H1 (cell line): Measurements from ENCODE around the gene DUSP21. TPM values are rescaled to one million over a fixed set of nuclear protein-coding genes. Genes with fewer than 3 reads are reported as not detected.

Experiments used
- CHD7 ChIP-seq: fragments of 300-600 bp; sonication (generic); IDR thresholded peaks from 2 replicates; pipeline ENCODE4 v1.7.1; 2012; ENCODE audit warnings: low read length, moderate library complexity, mild to moderate bottlenecking, inconsistent platforms; ENCODE audit not compliant: insufficient replicate concordance
- EP300 ChIP-seq, 2 experiments: IDR thresholded peaks; 1 replicate in 1 of 2; 2 replicates in 1 of 2; pipeline ENCODE4 v1.6.1; 2011 to 2012; ENCODE audit warnings: low read depth in 2 of 2, low read length in 2 of 2, mild to moderate bottlenecking in 2 of 2, borderline replicate concordance in 1 of 2, inconsistent platforms in 1 of 2, moderate library complexity in 1 of 2
- MAFK ChIP-seq: IDR thresholded peaks from 2 replicates; pipeline ENCODE4 v1.6.1; 2012; ENCODE audit warnings: low read depth, mild to moderate bottlenecking, improper control_type of control experiment, low read length
- RAD21 ChIP-seq, 2 experiments: IDR thresholded peaks in 1 of 2; conservative IDR thresholded peaks in 1 of 2; 2 replicates each; pipeline ENCODE4 v1.6.1; 2011; ENCODE audit warnings: low read depth in 2 of 2, low read length in 2 of 2, improper control_type of control experiment in 1 of 2, inconsistent platforms in 1 of 2, mild to moderate bottlenecking in 1 of 2, moderate library complexity in 1 of 2
- RNF2 ChIP-seq: fragments of 200-900, 300-1000 bp; sonication (generic); IDR thresholded peaks from 2 replicates; pipeline ENCODE4 v1.7.1; 2016; ENCODE audit warnings: borderline replicate concordance, low read depth, mild to moderate bottlenecking, antibody characterized with exemption, low read length; ENCODE audit not compliant: poor library complexity, severe bottlenecking; ENCODE audit errors: missing control alignments
- polyA plus RNA-seq, 7 experiments: library from polyadenylated mRNA; depleted of rRNA in 3 of 7; stranded (reverse) in 5 of 7; unstranded in 2 of 7; fragments of >200 nt in 5 of 7; fragments of 200-250 nt in 2 of 7; gene quantifications; 1 replicate in 5 of 7; 2 replicates in 1 of 7; 4 replicates in 1 of 7; pipeline versions ENCODE4 v1.2.1 to v1.2.3, GENCODE V29; 2011 to 2013; ENCODE audit warnings: missing spikeins in 2 of 7, mixed read lengths in 2 of 7
- total RNA-seq: library from RNA; stranded (reverse); fragmentation: NEBNext Ultra II Directional; extraction: Animal tissue kit (Norgen Biotek cat#: 25700); gene quantifications from 2 replicates; pipeline ENCODE4 v1.2.1, GENCODE V29; 2021

DUSP21 gene
- total and polyA plus RNA-seq, 2 of the 8 experiments (the other 6 are each of a cell fraction or from before 2014, with no cell fraction given) = not detected

GRCh38 chrX:44829832-44830231, 14.0 kb upstream of the DUSP21 start (continued):
- TF ChIP-seq CHD7 = no peak
- no peak for TF ChIP-seq MAFK
- TF ChIP-seq RAD21 (IDR thresholded peaks at IDR 0.05 in 1 of 2, conservative IDR thresholded peaks at IDR 0.05 in 1 of 2; ENCODE audit: low read depth in 2 of 2, low read length in 2 of 2) = no peak
- TF ChIP-seq RNF2 = no peak
- TF ChIP-seq EP300 (IDR thresholded peaks at IDR 0.05; ENCODE audit: borderline replicate concordance in 1 of 2, low read depth in 2 of 2, low read length in 2 of 2) = no peak
- TF ChIP-seq, all 59 proteins: peak for 0
